Measurements from ENCODE around the gene TPX2. TPM values are rescaled to one million over a fixed set of nuclear protein-coding genes. Genes with fewer than 3 reads are reported as not detected.

Gene TPX2
- total and polyA plus RNA-seq, 3 experiments from 2014 or later, result 1.1 to 62.7 (median 60.3) TPM

GRCh38 chr20:31747640-31748039 lies 8.6 kb downstream of the TPX2 start:
- Histone ChIP-seq H3K4me3 (ENCODE audit: low read length) (no peak overlapping the region), H3K4me1 (ENCODE audit: insufficient read depth, low read length) (no peaks in the 10 kb centered on the region), H3K27me3 (ENCODE audit: insufficient read depth, low read length, poor library complexity, severe bottlenecking) (no peaks in the 10 kb centered on the region), H3K36me3 (ENCODE audit: insufficient read depth, low read length) (no peaks in the 10 kb centered on the region), H3K27ac (ENCODE audit: low read depth, low read length) (no peak overlapping the region), H3K9me3 (ENCODE audit: low read length) (no peaks in the 10 kb centered on the region)
- no peak for DNase-seq
- ChIA-PET CTCF (interaction anchor here (0.6 to 1.8 kb wide), 4 partner anchors 8 to 24 kb away, joined by 3 to 6 read pairs (median 3); partner anchors contain the start of gene TPX2), POLR2A (no interaction called here)
- no peaks in the 10 kb centered on the region for H3K36me3 Mint-ChIP-seq
- H3K27ac Mint-ChIP-seq, result peak overlapping the region in 2 of 8 donors; percentile 14 to 23
- no peaks in the 10 kb centered on the region for H3K27me3 Mint-ChIP-seq
- H3K4me3 Mint-ChIP-seq, result peak overlapping the region in 2 of 7 donors; percentile 26 to 27
- H3K9me3 Mint-ChIP-seq, result no peaks in the 10 kb centered on the region
- H3K4me1 Mint-ChIP-seq, result peaks cover 13 to 31% (median 17%) of the 10 kb centered on the region in 3 donors

GRCh38 chr20:31749223-31749622 lies 10.1 kb downstream of the TPX2 start:
- no peak for DNase-seq
- ChIA-PET CTCF (interaction anchor here (1.4 to 1.8 kb wide), 2 partner anchors 10 to 26 kb away, joined by 3 to 6 read pairs; partner anchors contain the start of gene TPX2), POLR2A (no interaction called here)
- Histone ChIP-seq H3K27ac (ENCODE audit: low read depth, low read length) (no peak overlapping the region), H3K4me3 (ENCODE audit: low read length) (no peak overlapping the region), H3K9me3 (ENCODE audit: low read length) (no peaks in the 10 kb centered on the region), H3K36me3 (ENCODE audit: insufficient read depth, low read length) (no peaks in the 10 kb centered on the region), H3K27me3 (ENCODE audit: insufficient read depth, low read length, poor library complexity, severe bottlenecking) (no peaks in the 10 kb centered on the region), H3K4me1 (ENCODE audit: insufficient read depth, low read length) (no peaks in the 10 kb centered on the region)
- Mint-ChIP-seq H3K9me3 (no peaks in the 10 kb centered on the region), H3K36me3 (no peaks in the 10 kb centered on the region), H3K27ac (no peak overlapping the region), H3K4me1 (peaks cover 13 to 38% (median 24%) of the 10 kb centered on the region in 3 donors), H3K27me3 (no peaks in the 10 kb centered on the region), H3K4me3 (no peak overlapping the region)

GRCh38 chr20:31751126-31751525 lies 12.0 kb downstream of the TPX2 start:
- Histone ChIP-seq H3K4me1 (ENCODE audit: insufficient read depth, low read length) (no peaks in the 10 kb centered on the region), H3K9me3 (ENCODE audit: low read length) (no peaks in the 10 kb centered on the region), H3K27me3 (ENCODE audit: insufficient read depth, low read length, poor library complexity, severe bottlenecking) (no peaks in the 10 kb centered on the region), H3K36me3 (ENCODE audit: insufficient read depth, low read length) (no peaks in the 10 kb centered on the region), H3K4me3 (ENCODE audit: low read length) (no peak overlapping the region), H3K27ac (ENCODE audit: low read depth, low read length) (no peak overlapping the region)
- Mint-ChIP-seq H3K27me3 (no peaks in the 10 kb centered on the region), H3K36me3 (no peaks in the 10 kb centered on the region), H3K9me3 (no peaks in the 10 kb centered on the region), H3K4me3 (no peak overlapping the region), H3K4me1 (peaks cover 11 to 32% (median 21%) of the 10 kb centered on the region in 3 donors), H3K27ac (no peak overlapping the region)
- ChIA-PET POLR2A (no interaction called here), CTCF (interaction anchor here (1.6 kb wide), 1 partner anchor 28 kb away, joined by 6 read pairs; no protein-coding TSS in a partner anchor)
- DNase-seq, result no peak

GRCh38 chr20:31757254-31757653 lies 18.2 kb downstream of the TPX2 start:
- Mint-ChIP-seq H3K9me3 (no peaks in the 10 kb centered on the region), H3K4me3 (no peak overlapping the region), H3K27ac (peak overlapping the region in 1 of 8 donors; percentile 51), H3K27me3 (no peaks in the 10 kb centered on the region), H3K36me3 (no peaks in the 10 kb centered on the region), H3K4me1 (peaks cover 0 to 30% (median 11%) of the 10 kb centered on the region in 3 donors)
- Histone ChIP-seq H3K36me3 (ENCODE audit: insufficient read depth, low read length) (no peaks in the 10 kb centered on the region), H3K9me3 (ENCODE audit: low read length) (no peaks in the 10 kb centered on the region), H3K4me3 (ENCODE audit: low read length) (no peak overlapping the region), H3K27me3 (ENCODE audit: insufficient read depth, low read length, poor library complexity, severe bottlenecking) (no peaks in the 10 kb centered on the region), H3K4me1 (ENCODE audit: insufficient read depth, low read length) (no peaks in the 10 kb centered on the region), H3K27ac (ENCODE audit: low read depth, low read length) (no peak overlapping the region)
- CTCF ChIA-PET, result no interaction called here
- DNase-seq, result no peak
- POLR2A ChIA-PET, result interaction anchor here (0.7 kb wide), 1 partner anchor 40 kb away, joined by 7 read pairs; no protein-coding TSS in a partner anchor

- ChIA-PET POLR2A (no interaction called here), CTCF (no interaction called here)
- no peaks in the 10 kb centered on the region for H3K36me3 Mint-ChIP-seq
- H3K4me3 Mint-ChIP-seq, result no peak overlapping the region
- Histone ChIP-seq H3K4me1 (ENCODE audit: insufficient read depth, low read length) (no peaks in the 10 kb centered on the region), H3K4me3 (ENCODE audit: low read length) (no peak overlapping the region), H3K27me3 (ENCODE audit: insufficient read depth, low read length, poor library complexity, severe bottlenecking) (no peaks in the 10 kb centered on the region), H3K27ac (ENCODE audit: low read depth, low read length) (no peak overlapping the region), H3K9me3 (ENCODE audit: low read length) (no peaks in the 10 kb centered on the region), H3K36me3 (ENCODE audit: insufficient read depth, low read length) (no peaks in the 10 kb centered on the region)
- no peak for DNase-seq
- H3K4me1 Mint-ChIP-seq, result peaks cover 0 to 23% (median 4%) of the 10 kb centered on the region in 3 donors
- peak overlapping the region in 1 of 8 donors; percentile 47 for H3K27ac Mint-ChIP-seq
- H3K9me3 Mint-ChIP-seq, result no peaks in the 10 kb centered on the region
- no peaks in the 10 kb centered on the region for H3K27me3 Mint-ChIP-seq
Measured at GRCh38 chr20:31758521-31758920, 19.4 kb downstream of the TPX2 start.

GRCh38 chr20:31758991-31759390 lies 19.9 kb downstream of the TPX2 start:
- Mint-ChIP-seq H3K36me3 (no peaks in the 10 kb centered on the region), H3K27me3 (no peaks in the 10 kb centered on the region), H3K4me3 (no peak overlapping the region), H3K27ac (peak overlapping the region in 2 of 8 donors; percentile 21 to 72), H3K4me1 (peaks cover 0 to 23% (median 4%) of the 10 kb centered on the region in 3 donors), H3K9me3 (no peaks in the 10 kb centered on the region)
- no peak for DNase-seq
- ChIA-PET POLR2A (no interaction called here), CTCF (no interaction called here)
- no peaks in the 10 kb centered on the region for H3K9me3 ChIP-seq (ENCODE audit: low read length)
- H3K4me1 ChIP-seq (ENCODE audit: insufficient read depth, low read length), result no peaks in the 10 kb centered on the region
- H3K4me3 ChIP-seq (ENCODE audit: low read length), result no peak overlapping the region
- no peaks in the 10 kb centered on the region for H3K36me3 ChIP-seq (ENCODE audit: insufficient read depth, low read length)
- H3K27ac ChIP-seq (ENCODE audit: low read depth, low read length), result no peak overlapping the region
- H3K27me3 ChIP-seq (ENCODE audit: insufficient read depth, low read length, poor library complexity, severe bottlenecking), result no peaks in the 10 kb centered on the region

- Histone ChIP-seq H3K27me3 (ENCODE audit: insufficient read depth, low read length, poor library complexity, severe bottlenecking) (no peaks in the 10 kb centered on the region), H3K4me1 (ENCODE audit: insufficient read depth, low read length) (no peaks in the 10 kb centered on the region), H3K27ac (ENCODE audit: low read depth, low read length) (no peak overlapping the region), H3K9me3 (ENCODE audit: low read length) (no peaks in the 10 kb centered on the region), H3K36me3 (ENCODE audit: insufficient read depth, low read length) (no peaks in the 10 kb centered on the region), H3K4me3 (ENCODE audit: low read length) (no peak overlapping the region)
- peaks cover 0 to 23% (median 4%) of the 10 kb centered on the region in 3 donors for H3K4me1 Mint-ChIP-seq
- no peaks in the 10 kb centered on the region for H3K27me3 Mint-ChIP-seq
- H3K36me3 Mint-ChIP-seq, result no peaks in the 10 kb centered on the region
- no peaks in the 10 kb centered on the region for H3K9me3 Mint-ChIP-seq
- no peak for DNase-seq
- ChIA-PET CTCF (no interaction called here), POLR2A (no interaction called here)
- H3K4me3 Mint-ChIP-seq, result no peak overlapping the region
- H3K27ac Mint-ChIP-seq, result peak overlapping the region in 3 of 8 donors; percentile 34 to 64 (median 59)
Measured at GRCh38 chr20:31759836-31760518, 20.9 kb downstream of the TPX2 start.

- ChIA-PET CTCF (no interaction called here), POLR2A (no interaction called here)
- Mint-ChIP-seq H3K27ac (no peak overlapping the region), H3K4me3 (no peak overlapping the region), H3K36me3 (no peaks in the 10 kb centered on the region), H3K27me3 (no peaks in the 10 kb centered on the region), H3K9me3 (no peaks in the 10 kb centered on the region), H3K4me1 (peaks cover 0 to 28% (median 4%) of the 10 kb centered on the region in 3 donors)
- Histone ChIP-seq H3K4me3 (ENCODE audit: low read length) (no peak overlapping the region), H3K27ac (ENCODE audit: low read depth, low read length) (no peak overlapping the region), H3K9me3 (ENCODE audit: low read length) (no peaks in the 10 kb centered on the region), H3K27me3 (ENCODE audit: insufficient read depth, low read length, poor library complexity, severe bottlenecking) (no peaks in the 10 kb centered on the region), H3K36me3 (ENCODE audit: insufficient read depth, low read length) (no peaks in the 10 kb centered on the region), H3K4me1 (ENCODE audit: insufficient read depth, low read length) (no peaks in the 10 kb centered on the region)
- no peak for DNase-seq
Measured at GRCh38 chr20:31760519-31761240, 21.6 kb downstream of the TPX2 start.
